ENCODE measurements around the gene ALPP. TPM values are rescaled to one million over a fixed set of nuclear protein-coding genes. Genes with fewer than 3 reads are reported as not detected.
"Not testable (repeated sequence)": the region's sequence is repeated elsewhere in the genome, so short reads cannot be mapped to it uniquely, and the experiment has no call there.

The ALPP gene
- total and polyA plus RNA-seq, 2 donors: 0.09 to 0.32 TPM

DNA sequence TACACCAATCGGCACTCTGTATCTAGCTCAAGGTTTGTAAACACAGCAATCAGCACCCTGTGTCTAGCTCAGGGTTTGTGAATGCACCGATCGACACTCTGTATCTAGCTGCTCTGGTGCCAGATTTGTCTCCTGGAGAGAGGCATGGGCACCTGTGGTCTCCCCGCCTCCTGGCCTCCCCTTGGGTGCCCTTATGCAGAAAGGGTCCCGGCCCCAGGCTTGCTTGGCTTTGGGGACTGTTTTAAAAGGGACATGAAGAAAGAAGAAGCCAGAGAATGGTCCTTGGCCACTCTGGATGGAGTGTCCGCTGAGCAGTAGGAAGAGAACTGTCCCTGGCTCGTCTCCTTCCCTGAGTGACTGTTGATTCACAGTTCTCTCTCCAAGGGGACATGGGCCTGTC is 11.5 kb upstream of the ALPP start:
- Histone ChIP-seq H3K27ac (ENCODE audit: low read depth in 1 of 2, low read length in 1 of 2) (no peak overlapping the region), H3K36me3 (ENCODE audit: control insufficient read depth in 2 of 2, insufficient read depth in 2 of 2, low read length in 1 of 2) (peaks cover 0 to 4% of the 10 kb centered on the region in 2 donors), H3K27me3 (ENCODE audit: control insufficient read depth in 2 of 2, insufficient read depth in 1 of 2, low read length in 1 of 2) (no peaks in the 10 kb centered on the region), H3K4me3 (ENCODE audit: low read length in 2 of 2) (no peak overlapping the region), H3K9me3 (ENCODE audit: control insufficient read depth in 2 of 2, insufficient read depth in 1 of 2, low read length in 1 of 2) (peaks cover 4 to 12% of the 10 kb centered on the region in 2 donors), H3K4me1 (ENCODE audit: control insufficient read depth in 2 of 2, insufficient read depth in 2 of 2, low read length in 2 of 2) (peaks cover 16 to 48% of the 10 kb centered on the region in 2 donors)
- 98% methylated on average over 7 of the region's 7 CpGs for WGBS
- no peak for DNase-seq (ENCODE audit: low read depth in 6 of 9, low spot score in 9 of 9)

DNA sequence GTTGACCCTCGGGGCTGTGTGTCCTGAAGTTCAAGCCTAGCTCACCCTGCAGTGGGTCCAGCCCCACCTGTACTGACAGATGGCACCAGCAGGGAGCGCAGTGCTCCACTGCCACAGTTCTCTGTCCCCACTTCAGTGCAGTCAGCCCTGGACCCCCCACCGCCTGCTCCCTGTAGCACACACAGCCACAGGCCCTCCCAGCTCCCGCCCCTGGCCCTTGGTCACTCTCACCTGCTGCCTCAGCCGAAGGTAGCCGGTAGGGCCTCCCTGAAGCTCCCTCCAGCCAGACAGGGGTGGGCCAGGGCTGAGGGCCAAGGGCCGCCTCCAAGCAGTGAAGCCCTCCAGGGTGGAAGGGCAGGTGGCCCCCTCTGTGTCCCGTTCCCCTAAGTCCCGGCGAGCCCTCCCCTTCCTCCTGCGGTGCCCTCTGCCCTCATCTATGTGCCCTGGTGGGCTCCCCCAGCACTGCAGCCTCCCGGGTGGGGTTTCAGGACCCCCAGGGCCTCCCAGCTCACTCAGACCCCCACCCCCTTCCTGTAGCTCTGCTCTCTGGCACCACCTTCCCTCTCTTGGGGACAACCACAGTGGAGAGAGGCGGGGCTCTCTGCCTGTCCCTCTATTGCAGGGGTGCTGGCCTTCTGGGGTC is 10.8 kb upstream of the ALPP start:
- Histone ChIP-seq H3K9me3 (ENCODE audit: control insufficient read depth in 2 of 2, insufficient read depth in 1 of 2, low read length in 1 of 2) (peaks cover under 1 to 5% of the 10 kb centered on the region in 2 donors), H3K27ac (ENCODE audit: low read depth in 1 of 2, low read length in 1 of 2) (no peak overlapping the region), H3K27me3 (ENCODE audit: control insufficient read depth in 2 of 2, insufficient read depth in 1 of 2, low read length in 1 of 2) (no peaks in the 10 kb centered on the region), H3K4me3 (ENCODE audit: low read length in 2 of 2) (no peak overlapping the region), H3K4me1 (ENCODE audit: control insufficient read depth in 2 of 2, insufficient read depth in 2 of 2, low read length in 2 of 2) (peaks cover 13 to 41% of the 10 kb centered on the region in 2 donors), H3K36me3 (ENCODE audit: control insufficient read depth in 2 of 2, insufficient read depth in 2 of 2, low read length in 1 of 2) (peaks cover 0 to under 1% of the 10 kb centered on the region in 2 donors)
- no peak for DNase-seq (ENCODE audit: low read depth in 6 of 9, low spot score in 9 of 9)
- 96% methylated on average over 13 of the region's 13 CpGs for WGBS

DNA sequence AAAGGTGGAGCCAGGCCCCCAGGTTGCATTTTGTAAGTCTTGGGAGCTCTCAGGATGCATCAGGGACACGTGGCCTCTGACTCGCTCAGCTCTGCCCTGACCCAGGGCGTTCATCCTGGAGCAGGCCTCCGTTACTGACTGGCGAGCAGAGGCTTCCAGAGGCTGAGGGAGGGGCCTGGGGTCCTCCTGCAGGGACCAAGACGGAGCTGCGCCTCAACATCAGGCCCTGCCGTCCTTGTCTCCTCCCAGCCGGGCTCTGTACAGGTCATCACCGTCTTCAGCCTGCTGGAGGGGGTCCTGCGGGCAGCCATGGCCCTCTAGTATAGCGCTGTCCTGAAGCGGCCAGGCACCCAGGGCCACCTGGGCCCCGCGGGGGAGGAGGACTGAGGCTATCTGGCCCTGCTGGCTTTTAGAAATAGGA is 10.2 kb upstream of the ALPP start:
- no peak for DNase-seq (ENCODE audit: low read depth in 6 of 9, low spot score in 9 of 9)
- H3K36me3 ChIP-seq (ENCODE audit: control insufficient read depth in 2 of 2, insufficient read depth in 2 of 2, low read length in 1 of 2): no peaks in the 10 kb centered on the region
- 97% methylated on average over 15 of the region's 15 CpGs for whole genome bisulfite sequencing
- peaks cover 7 to 35% of the 10 kb centered on the region in 2 donors for H3K4me1 ChIP-seq (ENCODE audit: control insufficient read depth in 2 of 2, insufficient read depth in 2 of 2, low read length in 2 of 2)
- no peak overlapping the region for H3K27ac ChIP-seq (ENCODE audit: low read depth in 1 of 2, low read length in 1 of 2)
- H3K9me3 ChIP-seq (ENCODE audit: control insufficient read depth in 2 of 2, insufficient read depth in 1 of 2, low read length in 1 of 2): no peaks in the 10 kb centered on the region
- H3K4me3 ChIP-seq (ENCODE audit: low read length in 2 of 2): no peak overlapping the region
- no peaks in the 10 kb centered on the region for H3K27me3 ChIP-seq (ENCODE audit: control insufficient read depth in 2 of 2, insufficient read depth in 1 of 2, low read length in 1 of 2)

DNA sequence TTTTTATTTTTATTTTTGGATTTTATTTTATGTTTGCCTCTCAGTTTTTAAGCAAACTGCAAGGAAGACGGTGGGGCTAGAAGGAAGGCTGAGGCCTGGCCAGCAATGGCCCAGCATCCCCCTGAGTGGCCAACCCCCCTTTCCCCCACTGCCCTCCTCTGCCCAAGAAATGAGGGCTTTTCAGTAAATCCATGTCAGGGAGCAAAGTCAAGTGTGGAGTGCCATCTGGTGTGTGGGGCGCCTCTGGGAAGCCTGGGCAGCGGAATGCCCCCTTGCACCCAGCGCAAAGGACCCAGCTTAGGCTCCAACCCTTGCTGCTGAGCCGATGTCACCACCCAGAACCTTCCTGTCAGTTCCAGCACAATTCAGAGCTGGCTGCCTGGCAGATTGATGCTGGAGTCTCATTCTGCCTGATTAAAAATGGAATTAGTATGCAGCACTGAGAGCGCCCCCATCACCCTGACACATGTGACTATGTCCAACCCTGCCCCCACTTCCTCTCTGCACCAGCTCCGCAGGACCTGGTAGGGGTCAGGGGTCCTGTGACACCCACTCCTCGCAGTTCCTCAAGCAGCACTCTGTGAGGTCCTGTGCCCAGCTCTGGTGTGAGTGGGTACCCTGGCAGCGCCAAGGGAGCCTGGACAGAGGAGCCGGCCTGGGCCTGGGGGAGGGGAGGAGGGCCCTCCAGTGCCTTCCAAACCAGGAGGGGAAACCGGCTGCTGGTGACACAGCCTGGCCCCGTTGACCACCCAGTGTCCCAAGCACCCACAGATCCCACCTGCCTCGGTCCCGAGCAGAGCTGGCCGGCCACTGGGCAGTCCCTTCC is 9.2 kb upstream of the ALPP start:
- DNase-seq (ENCODE audit: low read depth in 6 of 9, low spot score in 9 of 9): no peak

DNA sequence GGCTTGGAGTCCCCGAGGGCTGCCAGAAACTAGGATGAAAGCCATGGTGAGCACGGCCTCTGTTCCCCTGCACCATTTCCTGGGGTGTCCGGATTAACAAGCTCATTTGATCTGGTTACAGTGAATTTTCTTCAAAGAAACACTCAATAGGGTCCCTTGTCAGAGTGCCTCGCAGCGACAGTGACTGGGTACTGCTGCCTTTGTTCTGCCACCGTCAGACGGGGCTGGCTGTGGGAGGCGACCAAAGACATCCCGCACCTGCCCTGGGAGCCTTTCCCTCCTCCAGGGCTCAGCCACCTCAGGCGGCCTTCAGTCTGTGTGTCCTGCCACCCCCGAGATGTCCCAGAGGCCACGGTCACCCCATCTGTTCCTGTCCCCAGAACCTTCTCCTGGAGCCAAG is 8.5 kb upstream of the ALPP start:
- DNase-seq (ENCODE audit: low read depth in 6 of 9, low spot score in 9 of 9); H3K4me3 ChIP-seq (ENCODE audit: low read length in 2 of 2); H3K9me3 ChIP-seq (ENCODE audit: control insufficient read depth in 2 of 2, insufficient read depth in 1 of 2, low read length in 1 of 2); H3K27me3 ChIP-seq (ENCODE audit: control insufficient read depth in 2 of 2, insufficient read depth in 1 of 2, low read length in 1 of 2); H3K36me3 ChIP-seq (ENCODE audit: control insufficient read depth in 2 of 2, insufficient read depth in 2 of 2, low read length in 1 of 2); H3K27ac ChIP-seq (ENCODE audit: low read depth in 1 of 2, low read length in 1 of 2): not testable (repeated sequence)
- peaks cover 0 to 18% of the 10 kb centered on the region in 2 donors for H3K4me1 ChIP-seq (ENCODE audit: control insufficient read depth in 2 of 2, insufficient read depth in 2 of 2, low read length in 2 of 2)
- 55% methylated on average over 10 of the region's 12 CpGs for WGBS

More for the DNA sequence above, 9.2 kb upstream of the ALPP start:
- Histone ChIP-seq H3K36me3 (ENCODE audit: control insufficient read depth in 2 of 2, insufficient read depth in 2 of 2, low read length in 1 of 2) (no peaks in the 10 kb centered on the region), H3K4me1 (ENCODE audit: control insufficient read depth in 2 of 2, insufficient read depth in 2 of 2, low read length in 2 of 2) (peaks cover 2 to 24% of the 10 kb centered on the region in 2 donors), H3K9me3 (ENCODE audit: control insufficient read depth in 2 of 2, insufficient read depth in 1 of 2, low read length in 1 of 2) (no peaks in the 10 kb centered on the region), H3K27ac (ENCODE audit: low read depth in 1 of 2, low read length in 1 of 2) (no peak overlapping the region), H3K4me3 (ENCODE audit: low read length in 2 of 2) (no peak overlapping the region), H3K27me3 (ENCODE audit: control insufficient read depth in 2 of 2, insufficient read depth in 1 of 2, low read length in 1 of 2) (no peaks in the 10 kb centered on the region)
- 91% methylated on average over 15 of the region's 15 CpGs for WGBS

DNA sequence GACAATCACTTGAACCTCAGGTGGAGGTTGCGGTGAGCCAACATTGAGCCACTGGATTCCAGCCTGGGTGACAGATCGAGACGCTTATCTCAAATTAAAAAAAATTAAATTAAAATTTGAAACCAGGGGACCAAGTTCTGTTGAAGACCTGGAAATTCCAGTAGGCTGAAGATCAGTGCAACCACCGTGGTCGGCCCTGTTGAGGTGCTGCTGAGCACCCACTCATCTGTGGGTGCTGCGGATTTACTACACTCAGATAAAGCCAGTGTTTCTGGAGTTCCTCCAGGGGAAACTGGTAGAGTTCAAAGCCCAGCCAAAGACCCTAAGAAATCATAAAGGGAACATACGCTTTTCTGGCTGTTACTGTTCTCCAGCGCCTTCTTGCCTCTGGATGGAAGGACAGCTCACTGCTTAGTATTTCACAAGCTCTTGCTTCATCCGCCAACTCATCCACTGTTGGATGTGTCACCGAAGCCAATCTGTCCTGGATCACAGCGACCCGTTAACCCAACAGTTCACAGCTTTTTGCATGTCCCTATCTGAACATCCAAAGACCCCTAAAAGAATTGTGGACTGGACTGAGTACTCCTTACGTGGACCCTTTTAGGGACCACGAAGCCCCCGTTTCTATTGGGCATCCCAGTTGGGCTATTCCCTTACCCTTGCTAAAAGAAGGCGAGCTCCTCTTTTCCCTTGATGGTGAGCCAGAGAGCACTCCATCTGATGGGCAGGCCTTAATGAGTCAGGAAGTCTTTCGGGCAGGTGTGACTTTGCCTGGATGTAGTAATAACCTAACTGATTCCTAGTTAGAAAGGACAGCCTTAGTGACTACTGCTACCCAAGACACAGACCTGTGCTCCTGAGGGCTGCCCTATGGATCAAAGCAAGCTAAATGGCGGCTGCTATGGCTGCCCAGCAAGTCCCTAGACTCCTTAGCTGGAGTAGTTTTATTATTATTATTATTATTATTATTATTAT is 6.0 kb upstream of the ALPP start:
- Histone ChIP-seq H3K4me1 (ENCODE audit: control insufficient read depth in 2 of 2, insufficient read depth in 2 of 2, low read length in 2 of 2) (peaks cover 0 to 8% of the 10 kb centered on the region in 2 donors), H3K9me3 (ENCODE audit: control insufficient read depth in 2 of 2, insufficient read depth in 1 of 2, low read length in 1 of 2) (no peaks in the 10 kb centered on the region), H3K27ac (ENCODE audit: low read depth in 1 of 2, low read length in 1 of 2) (no peak overlapping the region), H3K36me3 (ENCODE audit: control insufficient read depth in 2 of 2, insufficient read depth in 2 of 2, low read length in 1 of 2) (no peaks in the 10 kb centered on the region), H3K4me3 (ENCODE audit: low read length in 2 of 2) (no peak overlapping the region), H3K27me3 (ENCODE audit: control insufficient read depth in 2 of 2, insufficient read depth in 1 of 2, low read length in 1 of 2) (peaks cover 0 to 2% of the 10 kb centered on the region in 2 donors)
- 98% methylated on average over 18 of the region's 18 CpGs for WGBS
- DNase-seq (ENCODE audit: low read depth in 6 of 9, low spot score in 9 of 9): no peak

DNA sequence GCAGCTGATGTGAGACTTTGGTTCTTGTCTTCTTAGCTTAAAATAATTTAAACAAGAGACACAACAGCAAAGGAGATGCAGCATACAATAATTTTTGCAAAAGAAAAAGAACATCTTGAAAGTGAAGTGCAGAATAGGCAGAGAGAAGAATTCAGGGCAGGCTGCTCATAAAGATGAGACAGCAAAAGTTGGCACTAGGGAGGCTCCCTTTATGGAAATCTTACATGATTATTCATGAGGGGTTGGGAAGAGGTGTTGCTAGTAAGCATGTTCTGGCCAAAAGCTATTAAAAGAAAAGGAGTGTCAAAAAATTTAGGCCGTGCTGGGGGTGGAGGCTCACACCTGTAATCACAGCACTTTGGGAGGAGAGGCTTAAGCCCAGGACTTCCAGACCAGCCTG is 4.2 kb upstream of the ALPP start:
- Histone ChIP-seq H3K9me3 (ENCODE audit: control insufficient read depth in 2 of 2, insufficient read depth in 1 of 2, low read length in 1 of 2) (no peaks in the 10 kb centered on the region), H3K4me1 (ENCODE audit: control insufficient read depth in 2 of 2, insufficient read depth in 2 of 2, low read length in 2 of 2) (peaks cover 0 to 5% of the 10 kb centered on the region in 2 donors), H3K4me3 (ENCODE audit: low read length in 2 of 2) (no peak overlapping the region), H3K27me3 (ENCODE audit: control insufficient read depth in 2 of 2, insufficient read depth in 1 of 2, low read length in 1 of 2) (peaks cover 0 to 8% of the 10 kb centered on the region in 2 donors), H3K27ac (ENCODE audit: low read depth in 1 of 2, low read length in 1 of 2) (no peak overlapping the region), H3K36me3 (ENCODE audit: control insufficient read depth in 2 of 2, insufficient read depth in 2 of 2, low read length in 1 of 2) (no peaks in the 10 kb centered on the region)
- DNase-seq (ENCODE audit: low read depth in 6 of 9, low spot score in 9 of 9): no peak
- WGBS: 93% methylated on average over 1 of the region's 1 CpG

DNA sequence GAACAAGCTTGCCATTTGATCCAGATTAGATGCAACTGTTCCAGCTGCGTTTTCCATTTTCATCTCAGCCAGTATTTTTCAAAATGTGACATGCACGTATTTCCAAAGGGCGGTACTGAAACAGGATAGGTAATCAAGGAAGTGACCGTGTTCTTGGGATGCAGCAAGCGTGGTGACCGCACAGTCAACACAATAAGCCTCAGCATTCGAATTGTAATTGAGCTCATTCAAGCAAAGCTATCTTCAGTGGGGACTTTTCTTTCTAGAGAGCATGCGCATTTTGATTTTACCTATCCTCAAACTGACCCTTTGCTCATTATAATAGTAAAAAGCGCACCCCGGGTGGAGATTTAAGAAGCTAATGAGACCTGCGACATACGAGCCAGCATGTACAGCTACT is 3.4 kb upstream of the ALPP start:
- Histone ChIP-seq H3K4me1 (ENCODE audit: control insufficient read depth in 2 of 2, insufficient read depth in 2 of 2, low read length in 2 of 2) (no peaks in the 10 kb centered on the region), H3K27me3 (ENCODE audit: control insufficient read depth in 2 of 2, insufficient read depth in 1 of 2, low read length in 1 of 2) (peaks cover 0 to 14% of the 10 kb centered on the region in 2 donors), H3K36me3 (ENCODE audit: control insufficient read depth in 2 of 2, insufficient read depth in 2 of 2, low read length in 1 of 2) (no peaks in the 10 kb centered on the region), H3K27ac (ENCODE audit: low read depth in 1 of 2, low read length in 1 of 2) (no peak overlapping the region), H3K4me3 (ENCODE audit: low read length in 2 of 2) (no peak overlapping the region), H3K9me3 (ENCODE audit: control insufficient read depth in 2 of 2, insufficient read depth in 1 of 2, low read length in 1 of 2) (no peaks in the 10 kb centered on the region)
- 93% methylated on average over 12 of the region's 12 CpGs for WGBS
- no peak for DNase-seq (ENCODE audit: low read depth in 6 of 9, low spot score in 9 of 9)
